Measurements from ENCODE around the gene PRPF40A. TPM values are rescaled to one million over a fixed set of nuclear protein-coding genes. Genes with fewer than 3 reads are reported as not detected.

The PRPF40A gene
- total RNA-seq, 1 donor from 2014 or later = 131 TPM

DNA sequence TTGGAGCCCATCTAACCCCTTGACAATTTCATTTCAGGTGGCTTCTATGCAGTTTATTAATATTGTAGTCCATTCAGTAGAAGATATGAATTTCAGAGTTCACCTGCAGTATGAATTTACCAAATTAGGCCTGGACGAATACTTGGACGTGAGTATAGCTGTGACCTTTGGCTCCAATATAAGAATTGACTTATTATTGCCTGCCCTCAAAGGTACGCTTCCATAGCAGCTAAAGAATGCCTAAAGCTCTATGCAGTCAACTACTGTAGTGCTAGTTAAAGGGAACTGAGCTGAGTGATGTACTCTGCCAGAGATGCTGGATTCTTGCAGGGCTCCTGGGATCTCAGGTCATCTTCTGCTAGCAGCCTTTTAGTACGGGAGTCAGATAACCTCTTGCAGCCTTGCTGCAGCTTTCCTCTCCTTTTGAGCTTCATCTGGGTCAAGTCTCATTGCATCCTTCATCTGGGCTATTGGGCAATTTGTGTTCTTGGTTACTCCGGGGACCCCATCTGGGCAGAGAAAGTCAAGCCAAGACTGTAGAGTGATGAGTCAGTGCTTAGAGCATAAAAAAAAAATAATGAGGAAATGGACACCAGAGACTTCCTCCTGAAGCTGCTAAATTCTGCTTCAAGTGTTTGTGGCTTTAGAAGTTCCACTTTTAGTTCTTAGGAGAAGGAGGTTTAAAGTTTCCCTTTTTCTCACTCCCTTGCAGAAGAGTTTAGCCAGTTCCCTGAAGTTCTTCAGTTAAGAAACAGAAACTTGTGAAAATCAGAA, 105.6 kb downstream of the PRPF40A start:
- no peaks in the 10 kb centered on the region for H3K36me3 ChIP-seq (ENCODE audit: insufficient read depth, low read length)
- Mint-ChIP-seq H3K36me3 (ENCODE audit: low read depth, unreplicated experiment) (peaks cover 6% of the 10 kb centered on the region), H3K27ac (ENCODE audit: unreplicated experiment) (peak overlapping the region; percentile 43), H3K9me3 (ENCODE audit: unreplicated experiment) (no peaks in the 10 kb centered on the region), H3K4me1 (ENCODE audit: low read depth, unreplicated experiment) (peaks cover 28% of the 10 kb centered on the region), H3K4me3 (ENCODE audit: unreplicated experiment) (no peak overlapping the region), H3K27me3 (ENCODE audit: low read depth, unreplicated experiment) (no peaks in the 10 kb centered on the region)
- H3K27ac ChIP-seq (ENCODE audit: low read depth, low read length) = no peak overlapping the region
- FAIRE-seq (peak; percentile 29), DNase-seq (ENCODE audit: low read depth) (peak; percentile 69)
- no peaks in the 10 kb centered on the region for H4K20me1 ChIP-seq (ENCODE audit: insufficient read depth, low read length)
- peak overlapping the region; percentile 4 for H3K4me2 ChIP-seq (ENCODE audit: low read length)
- TF ChIP-seq EZH2 (IDR thresholded peaks at IDR 0.05; ENCODE audit: insufficient read depth, low read length) = no peak
- TF ChIP-seq, protein P1, sequence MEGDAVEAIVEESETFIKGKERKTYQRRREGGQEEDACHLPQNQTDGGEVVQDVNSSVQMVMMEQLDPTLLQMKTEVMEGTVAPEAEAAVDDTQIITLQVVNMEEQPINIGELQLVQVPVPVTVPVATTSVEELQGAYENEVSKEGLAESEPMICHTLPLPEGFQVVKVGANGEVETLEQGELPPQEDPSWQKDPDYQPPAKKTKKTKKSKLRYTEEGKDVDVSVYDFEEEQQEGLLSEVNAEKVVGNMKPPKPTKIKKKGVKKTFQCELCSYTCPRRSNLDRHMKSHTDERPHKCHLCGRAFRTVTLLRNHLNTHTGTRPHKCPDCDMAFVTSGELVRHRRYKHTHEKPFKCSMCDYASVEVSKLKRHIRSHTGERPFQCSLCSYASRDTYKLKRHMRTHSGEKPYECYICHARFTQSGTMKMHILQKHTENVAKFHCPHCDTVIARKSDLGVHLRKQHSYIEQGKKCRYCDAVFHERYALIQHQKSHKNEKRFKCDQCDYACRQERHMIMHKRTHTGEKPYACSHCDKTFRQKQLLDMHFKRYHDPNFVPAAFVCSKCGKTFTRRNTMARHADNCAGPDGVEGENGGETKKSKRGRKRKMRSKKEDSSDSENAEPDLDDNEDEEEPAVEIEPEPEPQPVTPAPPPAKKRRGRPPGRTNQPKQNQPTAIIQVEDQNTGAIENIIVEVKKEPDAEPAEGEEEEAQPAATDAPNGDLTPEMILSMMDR (IDR thresholded peaks at IDR 0.05; ENCODE audit: insufficient read depth, low read depth, low read length) = no peak
- no peak overlapping the region for H2AFZ ChIP-seq (ENCODE audit: low read depth, low read length)
- H3K27me3 ChIP-seq (ENCODE audit: insufficient read depth, low read length) = no peaks in the 10 kb centered on the region
- H3K79me2 ChIP-seq (ENCODE audit: insufficient read depth, low read length) = no peaks in the 10 kb centered on the region
- H3K9ac ChIP-seq (ENCODE audit: low read length) = no peak overlapping the region
- H3K4me3 ChIP-seq (ENCODE audit: insufficient read depth, low read depth, low read length) = no peak overlapping the region
- H3K9me3 ChIP-seq (ENCODE audit: insufficient read depth, low read depth, low read length) = no peaks in the 10 kb centered on the region
- H3K4me1 ChIP-seq (ENCODE audit: insufficient read depth, low read length) = peaks cover 17% of the 10 kb centered on the region

DNA sequence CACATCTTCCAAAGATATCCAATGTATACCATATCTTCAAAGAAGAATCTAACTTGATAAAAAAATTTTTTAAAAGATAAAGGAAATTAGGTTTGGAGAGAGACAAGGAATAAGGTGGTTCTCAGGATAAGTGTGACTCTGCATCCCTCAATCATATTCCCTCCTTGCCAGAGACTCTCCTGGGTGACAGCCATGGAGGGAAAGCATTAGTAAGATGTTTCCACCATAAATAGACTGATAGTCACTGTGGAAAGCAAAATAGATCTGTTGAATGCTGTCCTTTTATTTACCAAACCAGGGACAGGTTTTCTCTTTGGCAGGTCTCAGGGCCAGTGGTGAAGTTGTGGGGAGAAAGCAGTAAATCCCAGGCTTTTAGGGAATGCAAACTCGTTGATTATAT, 107.6 kb downstream of the PRPF40A start:
- Histone ChIP-seq H3K9ac (ENCODE audit: low read length) (no peak overlapping the region), H3K79me2 (ENCODE audit: insufficient read depth, low read length) (no peaks in the 10 kb centered on the region), H3K36me3 (ENCODE audit: insufficient read depth, low read length) (no peaks in the 10 kb centered on the region), H3K4me2 (ENCODE audit: low read length) (no peak overlapping the region), H3K4me1 (ENCODE audit: insufficient read depth, low read length) (peaks cover 17% of the 10 kb centered on the region), H4K20me1 (ENCODE audit: insufficient read depth, low read length) (no peaks in the 10 kb centered on the region), H3K27me3 (ENCODE audit: insufficient read depth, low read length) (no peaks in the 10 kb centered on the region), H2AFZ (ENCODE audit: low read depth, low read length) (no peak overlapping the region), H3K9me3 (ENCODE audit: insufficient read depth, low read depth, low read length) (no peaks in the 10 kb centered on the region), H3K27ac (ENCODE audit: low read depth, low read length) (no peak overlapping the region), H3K4me3 (ENCODE audit: insufficient read depth, low read depth, low read length) (no peak overlapping the region)
- DNase-seq (ENCODE audit: low read depth) (no peak), FAIRE-seq (no peak)
- Mint-ChIP-seq H3K9me3 (ENCODE audit: unreplicated experiment) (no peaks in the 10 kb centered on the region), H3K4me1 (ENCODE audit: low read depth, unreplicated experiment) (peaks cover 28% of the 10 kb centered on the region), H3K27ac (ENCODE audit: unreplicated experiment) (no peak overlapping the region), H3K4me3 (ENCODE audit: unreplicated experiment) (no peak overlapping the region), H3K27me3 (ENCODE audit: low read depth, unreplicated experiment) (no peaks in the 10 kb centered on the region), H3K36me3 (ENCODE audit: low read depth, unreplicated experiment) (peaks cover 2% of the 10 kb centered on the region)
- no peak for TF ChIP-seq EZH2 (IDR thresholded peaks at IDR 0.05; ENCODE audit: insufficient read depth, low read length)
- TF ChIP-seq, protein P1 (IDR thresholded peaks at IDR 0.05; ENCODE audit: insufficient read depth, low read depth, low read length) = no peak

DNA sequence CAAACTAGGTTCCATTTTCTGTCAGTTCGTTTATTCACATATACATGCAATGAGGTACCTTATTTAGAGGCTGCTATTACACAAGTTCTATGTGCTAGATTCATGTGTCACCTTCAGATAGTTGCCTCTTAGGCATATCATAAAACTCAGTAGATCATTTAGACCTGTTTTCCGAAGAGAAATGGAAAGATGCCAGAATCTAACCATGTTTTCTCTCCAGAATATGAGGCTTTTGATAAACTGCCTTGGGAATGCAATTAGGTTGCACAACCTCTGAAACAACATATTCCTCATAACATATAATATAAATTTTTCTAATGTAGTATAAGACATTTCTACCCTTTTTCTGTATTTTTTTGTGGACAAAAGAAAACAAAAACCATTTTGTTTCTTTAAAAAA, 108.1 kb downstream of the PRPF40A start:
- Histone ChIP-seq H3K27ac (ENCODE audit: low read depth, low read length) (no peak overlapping the region), H3K4me1 (ENCODE audit: insufficient read depth, low read length) (peaks cover 17% of the 10 kb centered on the region), H2AFZ (ENCODE audit: low read depth, low read length) (no peak overlapping the region), H3K9ac (ENCODE audit: low read length) (no peak overlapping the region), H3K9me3 (ENCODE audit: insufficient read depth, low read depth, low read length) (no peaks in the 10 kb centered on the region), H4K20me1 (ENCODE audit: insufficient read depth, low read length) (no peaks in the 10 kb centered on the region), H3K4me3 (ENCODE audit: insufficient read depth, low read depth, low read length) (no peak overlapping the region), H3K27me3 (ENCODE audit: insufficient read depth, low read length) (no peaks in the 10 kb centered on the region), H3K36me3 (ENCODE audit: insufficient read depth, low read length) (no peaks in the 10 kb centered on the region), H3K79me2 (ENCODE audit: insufficient read depth, low read length) (no peaks in the 10 kb centered on the region), H3K4me2 (ENCODE audit: low read length) (no peak overlapping the region)
- DNase-seq (ENCODE audit: low read depth) = no peak
- Mint-ChIP-seq H3K27me3 (ENCODE audit: low read depth, unreplicated experiment) (no peaks in the 10 kb centered on the region), H3K36me3 (ENCODE audit: low read depth, unreplicated experiment) (peaks cover 2% of the 10 kb centered on the region), H3K4me3 (ENCODE audit: unreplicated experiment) (no peak overlapping the region), H3K4me1 (ENCODE audit: low read depth, unreplicated experiment) (peaks cover 30% of the 10 kb centered on the region), H3K27ac (ENCODE audit: unreplicated experiment) (no peak overlapping the region), H3K9me3 (ENCODE audit: unreplicated experiment) (no peaks in the 10 kb centered on the region)
- no peak for FAIRE-seq
- TF ChIP-seq EZH2 (IDR thresholded peaks at IDR 0.05; ENCODE audit: insufficient read depth, low read length) = no peak
- TF ChIP-seq, protein P1 (IDR thresholded peaks at IDR 0.05; ENCODE audit: insufficient read depth, low read depth, low read length) = no peak

All from astrocyte (in vitro differentiated cells and primary cell).